Activated CD8-positive, alpha-beta memory T cell treated with anti-CD3 and anti-CD28 coated beads for 36 hours (primary cell): ENCODE results near the gene GALNT9. TPM values are rescaled to one million over a fixed set of nuclear protein-coding genes. Genes with fewer than 3 reads are reported as not detected.
"Not testable (repeated sequence)": the region's sequence is repeated elsewhere in the genome, so short reads cannot be mapped to it uniquely, and the experiment has no call there.

ENCODE experiments used
- CTCF ChIA-PET: fragments of 350-600 bp; sonication (Branson Sonifier 250); formaldehyde crosslinking; loops from one replicate; lab custom pipeline; 2021; ENCODE audit warnings: antibody characterized with exemption; lab: Charles Lee
- POLR2A ChIA-PET: fragments of 350-600 bp; sonication (Branson Sonifier 250); formaldehyde crosslinking; loops from one replicate; lab custom pipeline; 2021; ENCODE audit warnings: antibody characterized with exemption; lab: Charles Lee
- total RNA-seq, 2 experiments: library from RNA; stranded (reverse); gene quantifications; one replicate each; pipeline ENCODE4 v1.2.3, GENCODE V29; 2021

GALNT9 gene
- total RNA-seq, 2 experiments from 2014 or later: not detected

DNA sequence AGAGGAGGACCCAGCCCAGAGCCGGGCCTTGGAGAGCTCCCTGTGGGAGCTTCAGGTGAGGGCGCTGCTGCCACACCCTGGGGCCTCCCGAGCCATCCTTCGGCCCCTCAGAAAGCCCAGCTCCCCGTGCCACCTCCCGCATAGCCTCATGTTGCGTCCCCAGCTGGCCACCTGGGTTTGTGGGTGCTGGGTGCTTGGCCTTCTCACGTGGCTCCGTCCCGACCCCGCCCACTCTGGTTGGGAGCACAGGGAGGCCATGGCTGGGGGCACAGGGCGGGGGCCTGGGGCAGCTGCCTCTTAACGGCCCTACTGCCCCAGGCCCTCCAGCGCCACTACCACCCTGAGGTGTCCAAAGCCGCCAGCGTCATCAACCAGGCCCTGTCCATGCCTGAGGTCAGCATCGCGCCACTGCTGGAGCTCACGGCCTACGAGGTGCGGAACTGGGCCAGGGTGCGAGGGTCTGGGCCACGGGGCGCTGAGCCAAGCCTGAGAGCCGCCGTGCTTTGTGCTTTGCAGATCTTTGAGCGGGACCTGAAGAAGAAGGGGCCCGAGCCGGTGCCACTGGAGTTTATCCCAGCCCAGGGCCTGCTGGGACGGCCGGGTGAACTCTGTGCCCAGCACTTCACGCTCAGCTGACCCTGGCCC lies 177.5 kb downstream of the GALNT9 start:
- CTCF ChIA-PET: interaction anchor here (0.9 kb wide), 1 partner anchor 37 kb away, joined by 3 read pairs; no protein-coding TSS in a partner anchor
- POLR2A ChIA-PET: no interaction called here

DNA sequence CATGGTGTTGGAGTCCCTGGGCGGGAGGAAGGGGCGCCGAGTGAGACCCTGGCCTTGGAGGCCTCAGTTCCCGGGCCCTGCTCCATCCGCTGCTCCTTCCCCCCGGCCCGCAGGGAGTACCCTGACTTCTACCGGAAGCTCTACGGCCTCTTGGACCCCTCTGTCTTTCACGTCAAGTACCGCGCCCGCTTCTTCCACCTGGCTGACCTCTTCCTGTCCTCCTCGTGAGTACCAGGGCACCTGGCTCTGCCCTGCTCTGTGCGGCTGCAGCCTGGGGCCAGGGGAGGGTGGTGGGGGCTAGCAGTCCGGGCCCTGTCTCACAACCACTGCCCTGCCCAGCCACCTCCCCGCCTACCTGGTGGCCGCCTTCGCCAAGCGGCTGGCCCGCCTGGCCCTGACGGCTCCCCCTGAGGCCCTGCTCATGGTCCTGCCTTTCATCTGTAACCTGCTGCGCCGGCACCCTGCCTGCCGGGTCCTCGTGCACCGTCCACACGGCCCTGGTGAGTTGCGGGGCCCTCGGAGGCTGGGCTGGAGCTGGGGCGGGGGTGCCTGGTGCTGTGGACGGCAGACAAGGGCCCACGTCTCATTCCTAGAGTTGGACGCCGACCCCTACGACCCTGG lies 178.1 kb downstream of the GALNT9 start:
- CTCF ChIA-PET: no interaction called here

DNA sequence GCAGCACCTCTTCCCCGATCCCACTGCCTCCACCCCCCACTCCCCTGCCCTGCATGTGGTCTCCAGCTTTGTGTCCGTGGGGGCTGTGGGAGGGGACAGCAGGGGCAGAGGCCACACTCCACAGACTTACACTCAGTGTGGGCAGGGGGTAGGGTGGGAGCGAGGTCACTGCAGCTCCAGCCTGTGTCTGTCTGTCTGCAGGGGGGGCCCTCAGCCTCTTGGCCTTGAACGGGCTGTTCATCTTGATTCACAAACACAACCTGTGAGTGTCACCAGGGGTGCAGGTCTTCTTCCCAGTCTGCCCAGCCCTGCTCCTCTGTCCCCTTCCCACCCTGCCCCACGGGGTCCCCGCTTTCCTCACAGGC lies 178.6 kb downstream of the GALNT9 start:
- ChIA-PET CTCF (no interaction called here), POLR2A (no interaction called here)

More for the DNA sequence above, 178.1 kb downstream of the GALNT9 start:
- POLR2A ChIA-PET: no interaction called here

DNA sequence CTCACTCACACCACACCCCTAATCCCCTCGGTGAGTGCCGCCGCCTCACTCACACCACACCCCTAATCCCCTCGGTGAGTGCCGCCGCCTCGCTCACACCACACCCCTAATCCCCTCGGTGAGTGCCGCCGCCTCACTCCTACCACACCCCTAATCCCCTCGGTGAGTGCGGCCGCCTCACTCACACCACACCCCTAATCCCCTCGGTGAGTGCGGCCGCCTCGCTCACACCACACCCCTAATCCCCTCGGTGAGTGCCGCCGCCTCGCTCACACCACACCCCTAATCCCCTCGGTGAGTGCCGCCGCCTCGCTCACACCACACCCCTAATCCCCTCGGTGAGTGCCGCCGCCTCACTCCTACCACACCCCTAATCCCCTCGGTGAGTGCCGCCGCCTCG lies 179.9 kb downstream of the GALNT9 start:
- CTCF ChIA-PET, POLR2A ChIA-PET: not testable (repeated sequence)

DNA sequence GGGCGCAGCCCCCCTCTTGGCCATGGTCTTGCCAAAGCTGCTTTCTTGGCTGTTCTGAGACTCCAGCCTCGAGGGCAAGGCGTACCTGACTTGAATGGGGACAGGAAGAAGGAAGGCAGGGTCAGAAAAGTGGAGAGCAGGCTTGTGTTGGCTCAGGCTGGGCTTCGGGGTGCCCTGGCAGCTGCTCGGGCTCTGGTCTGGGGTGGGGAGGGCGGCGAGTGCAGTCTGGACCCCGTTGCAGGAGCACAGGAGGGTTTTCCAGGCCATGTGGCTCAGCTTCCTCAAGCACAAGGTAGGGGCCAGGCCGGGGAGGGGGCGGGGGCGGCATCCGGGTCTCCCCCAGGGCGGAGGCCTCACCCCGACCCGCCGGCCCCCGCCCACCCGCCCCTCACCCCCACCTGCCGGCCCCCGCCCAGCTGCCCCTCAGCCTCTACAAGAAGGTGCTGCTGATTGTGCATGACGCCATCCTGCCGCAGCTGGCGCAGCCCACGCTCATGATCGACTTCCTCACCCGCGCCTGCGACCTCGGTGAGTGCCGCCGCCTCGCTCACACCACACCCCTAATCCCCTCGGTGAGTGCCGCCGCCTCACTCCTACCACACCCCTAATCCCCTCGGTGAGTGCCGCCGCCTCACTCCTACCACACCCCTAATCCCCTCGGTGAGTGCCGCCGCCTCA lies 180.9 kb downstream of the GALNT9 start:
- POLR2A ChIA-PET: no interaction called here
- CTCF ChIA-PET: interaction anchor here (1.5 to 1.8 kb wide), 2 partner anchors 37 to 265 kb away, joined by 3 to 4 read pairs; no protein-coding TSS in a partner anchor

DNA sequence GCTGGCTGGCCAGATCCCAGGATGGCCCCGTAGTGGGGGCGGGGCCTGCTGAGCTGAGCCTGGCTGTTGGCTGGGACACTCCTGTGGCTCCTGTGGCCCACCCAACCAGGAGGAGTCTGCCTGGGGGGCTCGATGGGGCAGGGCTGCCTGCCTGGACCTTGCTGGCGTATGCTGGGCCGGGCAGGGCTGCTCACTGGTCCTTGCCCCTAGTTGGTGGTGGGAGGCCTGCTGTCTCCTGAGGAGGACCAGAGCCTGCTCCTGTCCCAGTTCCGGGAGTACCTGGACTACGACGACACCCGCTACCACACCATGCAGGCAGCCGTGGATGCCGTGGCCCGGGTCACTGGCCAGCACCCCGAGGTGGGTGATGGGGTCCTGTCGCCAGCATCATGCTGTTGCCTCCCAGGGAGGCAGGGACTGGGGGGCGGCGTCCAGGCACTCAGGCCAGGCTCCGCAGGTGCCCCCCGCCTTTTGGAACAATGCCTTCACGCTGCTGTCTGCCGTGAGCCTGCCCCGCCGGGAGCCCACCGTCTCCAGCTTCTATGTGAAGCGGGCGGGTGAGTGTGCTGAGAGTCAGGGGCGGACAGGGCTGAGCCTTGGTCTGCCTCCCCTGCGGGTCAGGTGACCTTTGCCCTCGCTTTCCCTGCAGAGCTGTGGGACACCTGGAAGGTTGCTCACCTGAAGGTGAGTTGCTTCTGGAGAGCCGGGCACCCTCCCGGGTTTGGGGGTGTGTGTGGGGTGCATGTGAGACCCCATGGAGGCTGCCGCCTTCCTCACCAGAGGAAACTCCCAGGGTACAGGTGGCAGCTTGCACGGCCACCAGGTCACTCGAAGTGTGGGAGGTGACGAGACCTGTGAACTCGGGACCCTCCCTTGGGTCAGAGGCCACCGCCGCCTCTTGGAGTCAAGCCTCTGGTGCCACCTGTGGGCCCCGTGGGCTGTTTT lies 181.7 kb downstream of the GALNT9 start:
- ChIA-PET POLR2A (no interaction called here), CTCF (interaction anchor here (1.5 to 1.8 kb wide), 3 partner anchors 38 to 376 kb away, joined by 3 to 4 read pairs (median 3); no protein-coding TSS in a partner anchor)

DNA sequence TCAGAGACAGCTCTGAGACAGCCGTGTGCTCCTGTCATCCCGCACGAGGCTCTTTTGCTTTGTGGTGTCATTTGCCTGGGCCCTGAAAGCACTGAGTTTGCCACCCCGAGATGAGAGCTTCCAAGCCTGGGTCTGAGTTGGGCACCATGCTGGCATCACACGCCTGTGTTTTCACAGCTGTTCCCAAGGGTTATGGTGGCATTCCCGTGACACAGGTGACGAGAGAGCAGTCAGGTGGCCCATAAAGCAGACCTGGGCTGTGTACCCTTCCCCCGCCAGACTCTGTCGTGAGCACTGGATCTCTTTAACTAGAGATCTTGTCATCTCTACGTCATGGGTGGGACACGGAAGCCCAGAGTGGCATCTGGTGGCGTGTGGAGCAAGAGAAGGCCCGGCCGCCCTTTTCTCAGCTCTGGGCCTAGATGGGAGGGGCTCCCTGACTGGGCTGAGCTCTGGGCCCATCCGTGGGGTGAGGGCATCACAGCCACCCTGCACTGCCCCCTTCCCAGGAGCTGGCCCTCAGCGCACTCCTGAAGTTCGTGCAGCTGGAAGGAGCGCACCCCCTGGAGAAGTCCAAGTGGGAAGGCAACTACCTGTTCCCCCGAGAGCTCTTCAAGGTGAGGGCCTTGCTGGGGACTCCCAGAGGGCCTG lies 182.5 kb downstream of the GALNT9 start:
- ChIA-PET CTCF (interaction anchor here (1.5 to 1.8 kb wide), 3 partner anchors 39 to 377 kb away, joined by 3 to 4 read pairs (median 3); no protein-coding TSS in a partner anchor), POLR2A (no interaction called here)

Other genes starting within 250 kb of the GALNT9 start
- gene DDX51, start 185.3 kb downstream of the GALNT9 start, total RNA-seq: 10 to 100 TPM; 35.9 to 39.2 TPM
- 10 to 100 TPM; 57.2 to 59.9 TPM for gene NOC4L, start 185.1 kb downstream of the GALNT9 start, total RNA-seq
- 10 to 100 TPM; 60.3 to 65.4 TPM for gene FBRSL1, start 160.6 kb upstream of the GALNT9 start, total RNA-seq